GM18870 (cell line): ENCODE results near the gene GPR119.
"Not testable (repeated sequence)": the region's sequence is repeated elsewhere in the genome, so short reads cannot be mapped to it uniquely, and the experiment has no call there.

ENCODE experiments used
- ATAC-seq: cut with Tn5 transposase; IDR thresholded peaks from one replicate; pipeline ENCODE4 v1.9.1; 2021; ENCODE audit warnings: moderate library complexity; ENCODE audit not compliant: unreplicated experiment

The GPR119 gene

GRCh38 chrX:130385520-130385919 lies at the start of gene GPR119:
Gene GPR119 (minus strand): TSS chrX:130385674. CDS start chrX:130385447, 227 bp downstream.
- no peak for ATAC-seq

DNA sequence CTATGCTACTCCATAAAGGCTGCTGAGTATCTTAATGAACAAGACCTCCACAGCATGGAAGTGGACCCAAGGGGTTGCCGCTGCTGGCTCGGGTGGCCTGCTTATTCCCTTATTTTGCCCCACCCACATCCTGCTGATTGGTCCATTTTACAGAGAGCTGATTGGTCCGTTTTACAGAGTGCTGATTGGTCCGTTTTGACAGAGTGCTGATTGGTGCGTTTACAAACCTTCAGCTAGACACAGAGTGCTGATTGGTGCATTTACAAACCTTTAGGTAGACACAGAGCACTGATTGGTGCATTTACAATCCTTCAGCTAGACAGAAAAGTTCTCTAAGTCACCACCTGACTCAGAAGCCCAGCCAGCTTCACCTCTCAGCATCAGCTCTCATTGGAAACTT lies 43.8 kb upstream of the GPR119 start:
- ATAC-seq: not testable (repeated sequence)

DNA sequence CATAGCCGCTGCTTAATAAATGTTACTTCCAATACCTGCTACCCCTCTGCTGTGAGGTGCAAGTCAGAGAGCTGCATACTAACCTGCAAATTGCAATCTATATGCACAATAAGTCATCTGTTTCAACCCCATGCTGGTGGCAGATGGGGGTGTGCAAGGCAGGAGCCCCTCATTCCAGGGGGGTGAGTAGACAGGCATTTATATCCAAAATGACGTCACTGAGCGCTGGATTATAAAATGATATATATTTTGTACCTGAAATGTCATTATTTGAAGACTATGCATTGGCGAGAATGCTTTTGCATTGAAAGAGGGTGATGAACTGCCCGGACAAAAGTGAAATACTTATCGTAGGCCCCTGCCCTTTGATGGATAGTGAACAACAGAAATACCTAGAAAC lies 41.1 kb upstream of the GPR119 start:
- ATAC-seq: no peak

GRCh38 chrX:130419263-130419662 lies 33.8 kb upstream of the GPR119 start:
- peak; percentile 38 for ATAC-seq

GRCh38 chrX:130418740-130419139 lies 33.3 kb upstream of the GPR119 start:
- ATAC-seq: peak; percentile 35

- ATAC-seq: no peak
These were observed 32.6 kb upstream of the GPR119 start for GRCh38 chrX:130418066-130418465.

GRCh38 chrX:130416785-130417184 lies 31.3 kb upstream of the GPR119 start:
- ATAC-seq: no peak

DNA sequence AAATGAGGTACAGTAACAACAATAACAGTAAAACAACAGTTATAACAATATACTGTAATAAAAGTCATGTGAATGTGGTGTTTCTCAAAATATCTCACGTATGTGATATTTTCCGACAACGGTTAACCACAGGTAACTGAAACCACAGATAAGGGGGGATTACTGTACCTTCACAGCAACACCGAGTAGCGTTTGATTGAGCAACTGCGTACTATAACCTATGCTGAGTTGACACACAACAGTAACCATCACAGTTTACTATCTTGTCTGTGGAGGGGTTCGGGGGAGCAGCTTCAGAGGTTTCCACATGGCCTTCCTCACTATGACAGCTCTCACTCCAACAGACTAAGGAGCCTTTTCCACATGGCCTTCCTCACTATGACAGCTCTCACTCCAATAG lies 29.7 kb upstream of the GPR119 start:
- no peak for ATAC-seq

DNA sequence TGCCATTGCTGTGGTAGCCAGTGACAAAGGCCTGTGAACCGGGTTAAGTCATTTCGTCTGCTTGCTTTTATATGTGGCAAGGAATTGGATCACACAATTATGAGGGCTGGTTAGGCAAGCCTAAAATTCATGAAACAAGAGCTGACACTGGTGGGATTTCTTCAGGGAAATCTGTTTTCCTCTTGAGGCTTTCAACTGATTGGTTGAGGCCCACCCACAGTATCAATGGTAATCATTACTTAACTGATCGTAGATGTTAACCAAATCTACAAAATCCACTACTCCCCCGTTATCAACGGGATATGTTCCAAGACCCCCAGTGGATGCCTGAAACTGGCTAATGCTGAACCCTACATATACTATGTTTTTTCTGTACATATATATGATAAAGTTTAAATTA lies 29.3 kb upstream of the GPR119 start:
- ATAC-seq: no peak

DNA sequence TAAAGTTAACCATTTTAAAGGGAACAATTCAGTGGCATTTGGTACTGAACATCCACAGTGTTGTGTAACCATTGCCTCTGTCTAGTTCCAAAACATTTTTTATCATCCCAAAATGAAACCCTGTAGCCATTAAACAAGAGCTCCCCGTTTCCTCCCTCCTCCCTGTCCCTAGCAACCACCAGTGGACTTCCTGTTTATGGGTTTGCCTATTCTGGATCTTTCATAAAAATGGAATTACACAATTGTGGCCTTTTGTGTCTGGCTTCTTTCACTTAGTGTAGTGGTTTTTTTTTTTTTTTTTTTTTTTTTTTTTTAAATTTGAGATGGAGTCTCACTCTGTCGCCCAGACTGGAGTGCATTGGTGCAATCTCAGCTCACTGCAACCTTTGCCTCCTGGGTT lies 27.9 kb upstream of the GPR119 start:
- ATAC-seq: no peak

DNA sequence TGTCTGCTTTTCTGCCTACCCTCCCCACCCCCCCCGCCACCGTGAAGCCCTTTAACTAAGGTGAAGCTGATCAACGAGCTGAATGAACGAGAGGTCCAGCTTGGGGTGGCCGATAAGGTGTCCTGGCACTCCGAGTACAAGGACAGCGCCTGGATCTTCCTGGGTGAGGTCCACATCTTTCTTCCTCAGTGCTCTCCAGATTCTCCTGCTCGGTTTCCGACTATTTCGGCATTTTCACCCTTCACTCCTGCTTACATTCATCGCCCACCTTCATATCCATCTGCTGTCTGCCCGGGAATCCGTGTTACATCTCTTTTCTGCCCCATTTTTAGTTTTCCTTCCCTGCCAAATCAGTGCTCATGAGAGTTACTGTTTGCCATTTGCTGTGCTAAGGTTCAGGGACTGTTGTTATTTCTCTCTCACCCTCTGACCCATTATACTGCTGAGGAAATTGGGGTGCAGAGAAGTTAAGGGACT lies 16.8 kb upstream of the GPR119 start:
- ATAC-seq: no peak

DNA sequence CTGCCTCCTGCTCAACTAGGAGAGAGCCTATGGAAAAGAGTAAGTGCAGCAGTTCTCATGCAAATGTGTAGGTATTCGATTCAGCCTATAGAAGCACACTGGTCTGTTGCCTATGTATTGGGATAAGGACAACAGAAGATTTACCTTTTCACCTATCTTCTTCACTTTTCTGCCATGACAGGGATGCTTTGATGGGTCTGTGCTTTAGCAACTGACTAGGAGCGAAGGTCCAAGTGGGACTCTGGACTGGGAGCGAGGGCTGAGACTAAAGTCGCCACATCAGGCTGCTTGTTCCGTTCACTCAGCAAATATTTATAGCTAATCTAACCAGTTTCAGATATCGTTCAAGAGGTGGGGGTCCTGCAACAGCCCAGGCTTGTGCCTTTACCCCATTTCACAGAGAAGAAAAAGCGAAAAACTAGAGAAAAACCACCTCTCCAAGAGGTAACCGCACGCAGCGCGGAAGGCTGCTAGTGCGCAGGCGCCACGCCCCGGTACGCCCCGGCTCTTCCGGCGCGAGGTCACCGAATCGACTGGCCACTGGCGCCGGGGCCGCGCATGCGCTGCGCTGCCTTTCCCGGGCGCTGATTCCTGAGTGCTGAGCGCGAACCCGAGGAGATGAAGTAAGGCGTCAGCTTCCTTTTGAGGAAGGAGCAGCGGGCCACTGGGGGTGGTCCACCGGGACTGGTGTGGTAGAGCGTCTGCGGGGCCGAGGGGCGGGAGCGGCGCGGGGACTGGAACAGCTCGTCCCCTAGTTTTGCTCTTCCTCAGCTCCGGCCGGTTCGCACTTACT lies 16.1 kb upstream of the GPR119 start, which contains the start of gene RBMX2:
Gene RBMX2 (plus strand): TSS at position 573 of the 793 bp plus-strand sequence. CDS start 46 bp downstream, at position 619.
- peak; percentile 77 for ATAC-seq

DNA sequence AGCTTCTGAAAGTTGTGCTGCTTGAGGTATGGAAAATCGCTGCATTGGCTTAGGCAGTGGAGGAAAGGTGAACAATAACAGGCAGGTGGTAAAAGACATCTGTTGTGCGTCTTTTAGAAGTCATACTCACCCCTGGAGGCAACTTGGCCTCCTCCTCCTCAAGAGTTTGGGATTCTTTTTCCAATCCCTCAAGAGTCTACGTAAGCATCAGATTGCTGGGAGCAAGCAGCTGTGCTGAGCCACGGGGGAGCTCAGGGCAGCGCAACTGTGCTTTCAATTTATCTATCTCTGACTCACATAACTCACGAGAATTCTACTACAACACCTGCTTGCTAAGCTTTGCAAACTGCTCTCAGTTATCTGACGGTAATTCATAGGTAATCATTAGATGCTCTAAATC lies 9.9 kb upstream of the GPR119 start:
- ATAC-seq: no peak

- no peak for ATAC-seq
These were observed 8.1 kb upstream of the GPR119 start for GRCh38 chrX:130393451-130394074.

DNA sequence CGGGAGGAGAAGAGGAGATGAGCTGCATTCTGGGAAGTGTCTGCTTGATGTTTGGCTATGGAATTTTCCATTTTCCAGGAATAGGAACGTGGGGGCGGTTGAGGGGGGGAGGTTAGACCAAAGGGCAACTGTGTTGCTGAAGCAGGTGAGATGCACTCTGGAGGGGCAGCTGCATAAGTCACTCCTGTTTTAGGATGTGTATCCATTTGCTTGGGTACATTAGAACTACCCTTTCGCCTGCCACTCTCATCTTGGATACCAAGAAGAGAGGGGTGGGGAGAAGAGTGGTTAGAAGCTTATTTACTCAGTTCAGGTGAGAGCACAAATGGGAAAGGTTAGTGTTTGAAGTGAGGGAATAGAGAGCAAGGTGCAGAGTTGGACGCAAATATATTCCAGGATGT lies 934 bp upstream of the GPR119 start:
- ATAC-seq: no peak

DNA sequence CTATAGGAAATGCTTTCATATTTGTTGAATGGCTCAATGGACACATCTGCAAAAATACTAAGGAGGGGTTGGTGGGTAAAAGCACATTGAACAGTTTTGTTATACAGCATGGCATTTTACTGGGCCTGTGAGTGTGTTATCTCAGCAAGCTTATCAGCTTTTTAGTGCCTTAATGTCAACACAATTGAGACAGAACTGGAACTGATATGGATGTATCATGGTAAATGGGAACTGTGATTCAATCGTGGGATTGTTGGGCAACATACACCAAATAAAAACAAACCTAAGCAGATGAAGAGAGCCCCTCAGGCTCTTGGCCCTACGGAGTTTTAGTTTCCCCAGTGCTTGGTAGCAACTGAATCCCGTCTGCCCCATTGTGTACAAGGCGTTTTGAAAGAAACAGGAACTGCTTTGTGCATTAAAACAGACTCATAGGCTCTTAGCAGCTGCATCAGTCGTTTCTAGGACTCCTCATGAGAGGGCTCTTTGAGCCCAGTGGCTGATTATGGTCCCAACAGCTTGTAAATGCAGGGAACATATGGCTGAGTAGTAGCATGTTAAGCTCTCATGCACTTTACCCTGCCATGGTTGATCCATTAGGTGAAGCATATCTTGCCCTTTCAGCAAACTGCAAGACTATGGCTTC lies 7.3 kb downstream of the GPR119 start:
- ATAC-seq: no peak

DNA sequence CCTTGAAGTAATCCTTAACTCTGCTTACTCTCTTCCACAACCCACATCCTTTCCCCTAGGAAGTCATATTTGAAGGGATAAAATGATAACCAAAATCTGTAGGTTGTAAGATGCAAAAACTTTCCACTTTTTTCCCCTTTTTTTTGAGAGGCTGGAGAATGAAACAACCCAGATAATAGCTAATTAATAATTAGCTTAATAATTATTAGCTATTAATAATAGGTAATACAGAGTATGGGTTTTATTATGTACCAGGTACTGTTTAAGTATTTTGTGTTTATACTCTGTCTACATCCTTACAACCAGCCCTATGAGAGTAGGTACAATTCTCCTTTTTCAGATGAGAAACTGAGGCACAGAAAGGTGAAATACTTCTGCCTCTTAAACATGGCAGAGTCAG lies 9.4 kb downstream of the GPR119 start:
- ATAC-seq: no peak

GRCh38 chrX:130352050-130352449 lies 33.4 kb downstream of the GPR119 start:
- ATAC-seq: not testable (repeated sequence)

GRCh38 chrX:130351567-130351966 lies 33.9 kb downstream of the GPR119 start:
- no peak for ATAC-seq

- ATAC-seq: no peak
These were observed 38.2 kb downstream of the GPR119 start for GRCh38 chrX:130347321-130347720.

DNA sequence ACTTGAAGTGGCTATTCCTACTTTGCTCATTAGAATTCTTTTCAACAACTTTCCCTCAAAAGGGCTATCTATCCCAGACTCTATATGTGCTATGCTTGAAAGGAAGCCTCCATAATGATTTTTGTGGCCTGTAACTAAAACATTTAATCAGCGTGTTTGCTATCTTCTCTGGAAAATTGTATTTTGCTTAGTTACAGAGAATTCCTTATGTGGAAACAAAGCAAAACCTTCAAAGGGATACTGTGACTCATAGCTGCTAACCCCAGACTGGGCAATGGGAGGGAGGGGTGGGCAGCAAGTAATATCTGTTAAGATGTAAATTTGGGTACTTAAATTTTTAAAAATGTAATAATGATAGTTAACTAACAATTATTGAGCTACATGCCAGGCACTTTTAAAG lies 42.1 kb downstream of the GPR119 start:
- no peak for ATAC-seq

- no peak for ATAC-seq
These were observed 45.2 kb downstream of the GPR119 start for GRCh38 chrX:130340271-130340670.
